HPDE6-E6E7 (cell line): Measurements from ENCODE around the gene HDGFL2.
"Not testable (repeated sequence)": the region's sequence is repeated elsewhere in the genome, so short reads cannot be mapped to it uniquely, and the experiment has no call there.

Experiments used
- DNase-seq: peaks from one replicate; pipeline ENCODE4 v3.0.0; 2011; ENCODE audit warnings: missing footprints; ENCODE audit errors: extremely low spot score

Gene HDGFL2

DNA sequence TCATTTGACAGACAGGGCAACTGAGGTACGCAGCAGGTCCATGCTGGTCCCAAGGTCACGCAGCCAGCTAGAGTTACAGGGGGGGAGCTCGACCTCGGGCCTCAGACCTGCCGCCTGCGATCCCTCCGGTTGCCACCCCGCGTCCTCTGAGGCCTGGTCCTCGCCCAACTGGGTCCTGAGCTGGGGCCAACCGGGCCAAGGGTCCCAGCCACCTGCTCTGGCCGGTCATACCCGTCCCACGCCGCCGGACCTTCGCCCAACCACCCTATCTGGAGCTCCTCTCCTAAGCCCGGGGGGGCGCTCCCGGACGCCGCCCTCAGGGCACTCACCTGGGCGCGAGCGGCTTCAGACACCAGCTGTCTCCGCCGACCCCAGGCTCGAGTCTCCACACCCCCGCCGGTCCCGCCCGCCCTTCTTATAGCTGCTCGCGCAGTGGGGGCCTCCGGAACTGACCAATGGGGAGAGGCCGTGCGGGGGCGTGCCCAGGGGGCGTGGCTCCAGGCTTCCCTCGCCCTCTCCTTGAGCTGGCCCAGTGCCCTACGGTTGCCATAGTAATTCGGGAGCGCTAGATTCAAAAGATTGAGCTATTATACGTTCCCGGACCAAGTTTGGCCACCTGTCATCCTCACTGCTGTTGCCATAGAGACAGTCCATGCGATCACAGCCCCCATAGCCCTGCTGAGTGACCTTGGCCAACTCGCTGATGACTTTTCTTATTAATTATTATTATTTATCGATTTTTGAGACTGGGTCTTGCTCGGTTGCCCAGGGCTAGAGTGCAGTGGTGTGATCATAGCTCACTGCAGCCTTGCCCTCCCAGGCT lies 63.0 kb downstream of the HDGFL2 start, which contains the start of gene PLIN5:
TSS of gene PLIN5 (minus strand) at position 389 of the 823 bp plus-strand sequence. CDS start 1,150 bp downstream, outside the sequence.
- DNase-seq, result no peak

DNA sequence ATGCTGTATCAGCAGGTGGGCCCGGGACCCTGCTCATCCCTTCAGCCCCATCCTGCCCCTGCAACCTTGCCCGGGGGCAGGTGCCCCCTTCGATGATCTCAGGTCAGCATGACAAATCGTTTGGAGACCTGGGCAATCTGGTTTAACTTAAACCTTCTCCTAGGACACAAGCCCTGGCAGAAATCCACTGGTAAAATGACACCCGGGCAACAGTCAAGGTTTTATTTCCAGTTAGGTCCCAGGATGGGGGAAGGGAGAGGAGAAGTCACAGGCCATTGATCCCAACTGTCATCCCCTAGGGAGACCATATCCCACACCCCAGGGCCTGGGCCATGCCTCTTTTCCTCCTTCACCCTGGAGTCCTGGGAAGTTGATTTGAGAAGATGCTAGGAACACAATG lies 64.7 kb downstream of the HDGFL2 start:
- no peak for DNase-seq

DNA sequence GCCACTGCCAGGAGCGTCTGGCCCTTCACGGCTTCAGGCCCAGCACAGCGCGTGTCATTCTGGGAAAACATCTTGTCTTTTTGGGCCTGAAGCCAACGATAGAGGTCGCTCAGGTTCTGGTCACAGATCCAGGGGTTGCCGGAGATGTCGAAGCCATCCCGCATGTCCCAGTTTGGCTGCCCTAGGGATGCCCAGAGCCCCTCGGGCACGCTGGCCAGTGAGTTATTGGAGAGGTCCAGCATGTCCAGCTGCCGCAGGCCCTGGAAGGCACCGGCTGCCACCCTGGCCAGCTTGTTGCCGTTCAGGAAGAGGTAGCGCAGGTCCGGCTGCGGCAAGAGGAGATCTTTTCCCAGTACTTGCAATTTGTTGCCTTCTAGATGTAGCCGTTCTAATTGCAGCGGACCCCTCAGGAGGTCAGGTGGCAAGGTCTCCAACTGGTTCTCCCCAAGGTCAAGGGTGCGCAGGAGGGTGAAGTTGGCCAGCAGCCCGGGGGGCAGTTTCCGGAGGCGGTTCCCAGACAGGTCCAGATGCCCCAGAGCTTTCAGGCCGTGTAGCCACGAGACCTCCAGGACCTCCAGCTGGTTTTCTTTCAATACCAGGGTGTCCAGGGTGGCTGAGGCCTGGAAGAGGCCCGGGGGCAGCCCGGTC lies 66.0 kb downstream of the HDGFL2 start:
- DNase-seq, result no peak

DNA sequence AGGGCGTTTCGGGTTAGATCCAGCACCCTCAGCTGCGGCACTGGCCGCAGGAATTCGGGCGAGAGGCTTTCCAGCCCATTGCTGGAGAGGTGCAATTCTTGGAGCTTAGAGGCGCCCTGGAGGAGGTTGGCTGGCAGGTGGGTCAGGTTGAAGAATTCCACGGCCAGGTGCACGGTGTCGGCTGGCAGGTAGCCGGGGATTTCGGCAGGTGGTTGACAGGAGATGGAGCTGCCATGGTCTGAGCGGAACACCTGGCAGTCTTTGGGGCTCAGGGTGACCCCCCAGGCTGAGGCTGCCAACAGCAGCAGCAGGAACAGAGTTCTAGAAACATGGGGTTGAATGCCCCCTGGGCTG lies 66.5 kb downstream of the HDGFL2 start:
- DNase-seq, result no peak

DNA sequence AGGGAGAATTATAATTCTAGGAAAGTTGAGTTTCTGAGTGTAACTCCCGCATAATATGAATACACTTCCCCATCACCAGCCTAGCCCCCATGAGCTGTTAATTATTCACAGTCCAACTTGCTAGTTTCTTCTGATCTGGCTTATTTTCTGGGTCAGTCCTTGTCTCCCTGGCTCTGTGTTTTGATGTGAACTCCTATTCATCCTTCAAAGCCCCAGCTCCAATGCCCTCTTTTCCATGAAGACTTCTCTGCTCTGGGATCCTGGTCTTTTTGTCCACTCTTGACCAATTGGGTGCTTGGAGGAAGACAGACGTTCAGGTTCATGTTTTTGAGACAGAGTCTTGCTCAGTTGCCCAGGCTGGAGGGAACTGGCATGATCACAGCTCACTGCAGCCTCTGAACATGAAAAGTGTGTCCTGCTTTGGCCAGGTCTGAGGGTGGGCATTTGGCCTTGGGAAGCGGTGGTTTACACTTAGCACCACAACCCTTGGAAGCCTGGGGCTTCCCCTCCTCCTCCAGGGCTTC lies 67.1 kb downstream of the HDGFL2 start:
- DNase-seq, result no peak

DNA sequence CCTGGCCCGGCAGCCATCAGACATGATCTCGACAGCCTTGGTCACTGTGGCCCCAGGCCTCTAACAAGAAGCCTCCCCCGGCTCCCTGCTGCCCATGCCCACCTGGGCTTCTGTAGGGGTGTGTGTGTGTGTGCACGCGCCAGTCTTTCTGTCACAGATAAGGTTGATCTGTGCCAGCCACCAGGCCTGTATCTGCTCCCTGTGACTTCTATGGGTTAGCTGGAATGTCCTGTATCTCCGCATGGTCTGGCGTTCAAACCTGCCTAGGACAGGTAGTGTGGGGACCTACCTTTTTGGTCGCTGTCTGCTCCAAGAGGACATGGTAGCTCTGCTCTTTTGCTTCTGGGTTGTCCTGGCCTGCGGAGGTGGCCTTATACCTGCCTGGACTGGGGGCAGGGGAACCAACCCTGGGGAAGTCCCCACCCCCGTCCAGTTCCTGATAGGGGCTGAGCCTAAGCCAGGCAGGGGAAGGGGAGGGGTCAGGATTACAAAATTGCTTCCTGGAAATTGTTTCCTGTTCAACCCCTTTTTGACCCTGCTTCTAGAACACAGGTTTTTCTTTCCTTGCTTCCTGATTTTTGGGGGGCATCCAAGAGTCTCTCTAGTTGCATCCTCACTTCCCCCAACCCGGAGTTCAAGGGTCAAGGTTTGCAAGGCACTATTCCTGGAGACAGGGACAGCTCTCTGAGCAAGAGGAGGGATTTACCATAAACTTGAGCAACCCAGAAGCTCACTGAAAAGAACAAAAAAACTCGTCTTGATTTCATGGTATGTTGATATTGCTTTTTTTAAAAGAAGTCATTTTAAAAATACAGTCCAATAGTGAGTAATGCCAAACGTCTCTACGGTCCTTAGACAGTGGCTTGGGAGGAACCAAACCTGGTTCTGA lies 67.8 kb downstream of the HDGFL2 start, which contains the start of gene LRG1:
TSS of gene LRG1 (minus strand) at position 344 of the 889 bp plus-strand sequence. CDS start at position 321, 23 bp downstream.
- DNase-seq, result no peak

DNA sequence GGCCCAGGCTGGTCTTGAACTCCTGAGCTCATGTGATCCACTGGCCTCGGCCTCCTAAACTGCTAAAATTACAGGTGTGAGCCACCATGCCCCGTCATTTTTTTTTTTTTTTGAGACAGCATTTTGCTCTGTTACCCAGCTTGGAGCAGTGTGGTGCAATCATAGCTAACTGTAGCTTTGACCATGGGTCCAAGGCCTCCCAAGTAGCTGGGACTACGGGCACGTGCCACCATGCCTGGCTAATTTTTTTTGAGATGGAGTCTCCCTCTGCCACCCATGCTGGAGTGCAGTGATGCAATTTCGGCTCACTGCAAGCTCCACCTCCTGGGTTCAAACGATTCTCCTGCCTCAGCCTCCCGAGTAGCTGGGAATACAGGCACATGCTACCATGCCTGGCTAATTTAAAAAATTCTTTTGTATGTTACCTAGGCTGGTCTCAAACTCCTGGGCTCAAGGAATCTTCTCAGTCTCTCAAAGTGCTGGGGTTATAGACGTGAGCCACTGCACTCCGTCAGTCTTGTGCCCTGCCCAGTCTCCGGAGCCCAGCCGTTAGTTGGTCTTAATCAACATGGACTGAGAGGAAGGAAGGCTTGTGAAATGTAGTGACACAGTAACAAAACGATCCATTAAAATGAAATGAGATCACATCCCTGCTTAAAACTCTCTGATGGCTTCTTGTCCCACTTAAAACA lies 69.2 kb downstream of the HDGFL2 start:
- no peak for DNase-seq

DNA sequence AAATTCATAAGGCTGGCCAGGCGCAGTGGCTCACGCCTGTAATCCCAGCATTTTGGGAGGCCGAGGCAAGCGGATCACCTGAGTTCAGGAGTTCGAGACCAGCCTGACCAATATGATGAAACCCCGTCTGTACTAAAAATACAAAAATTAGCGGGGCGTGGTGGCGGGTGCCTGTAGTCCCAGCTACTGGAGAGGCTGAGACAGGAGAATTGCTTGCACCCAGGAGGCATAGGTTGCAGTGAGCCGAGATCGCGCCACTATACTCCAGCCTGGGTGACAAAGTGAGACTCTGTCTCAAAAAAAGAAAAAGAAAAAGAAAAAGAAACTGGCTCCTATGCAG lies 69.7 kb downstream of the HDGFL2 start:
- DNase-seq, result not testable (repeated sequence)

DNA sequence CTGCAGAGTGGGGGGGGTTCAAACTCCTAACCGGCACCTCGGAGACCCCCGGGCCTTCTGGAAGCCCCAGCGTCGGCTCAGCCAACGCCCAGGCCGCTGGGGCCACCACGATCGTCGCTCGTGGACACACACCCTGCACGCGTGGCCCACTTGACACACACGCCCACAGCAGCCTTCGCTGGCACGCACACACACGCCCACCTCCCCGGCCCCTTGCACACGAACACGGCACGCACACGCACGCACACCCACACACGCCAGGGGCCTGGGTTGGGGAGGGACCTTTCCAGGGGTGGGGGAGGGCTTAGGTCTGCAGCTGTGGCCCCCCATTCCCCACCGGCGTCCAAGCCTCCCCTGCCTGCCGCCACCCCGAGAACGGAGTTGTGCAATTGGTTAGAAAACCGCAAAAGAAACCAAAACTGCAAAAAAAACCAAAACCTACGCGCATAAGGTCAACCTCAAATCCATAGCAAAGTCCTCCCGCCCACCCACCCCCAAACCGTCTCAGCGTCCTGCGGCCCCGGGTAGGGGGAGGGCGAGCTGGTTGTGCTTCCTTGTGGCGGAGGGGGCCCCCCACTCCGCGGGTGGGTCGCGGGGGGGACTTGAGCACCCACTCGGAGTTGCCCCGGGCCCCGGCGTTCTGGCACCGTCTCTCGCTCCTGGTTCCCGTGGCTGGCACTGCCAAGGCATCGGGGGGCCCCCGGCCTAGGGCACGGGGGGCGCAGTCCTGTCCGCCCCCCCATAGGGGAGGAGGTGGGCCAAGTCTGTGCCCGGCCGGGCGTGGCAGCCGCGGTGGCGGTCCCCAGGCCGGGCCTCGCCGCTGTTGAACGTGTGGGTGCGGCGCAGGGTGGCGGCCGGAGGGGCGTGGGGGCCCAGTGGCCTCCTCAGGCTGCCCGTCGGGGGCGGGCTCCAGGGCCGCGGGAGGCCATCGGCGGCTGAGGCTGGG lies 71.1 kb downstream of the HDGFL2 start:
- no peak for DNase-seq

DNA sequence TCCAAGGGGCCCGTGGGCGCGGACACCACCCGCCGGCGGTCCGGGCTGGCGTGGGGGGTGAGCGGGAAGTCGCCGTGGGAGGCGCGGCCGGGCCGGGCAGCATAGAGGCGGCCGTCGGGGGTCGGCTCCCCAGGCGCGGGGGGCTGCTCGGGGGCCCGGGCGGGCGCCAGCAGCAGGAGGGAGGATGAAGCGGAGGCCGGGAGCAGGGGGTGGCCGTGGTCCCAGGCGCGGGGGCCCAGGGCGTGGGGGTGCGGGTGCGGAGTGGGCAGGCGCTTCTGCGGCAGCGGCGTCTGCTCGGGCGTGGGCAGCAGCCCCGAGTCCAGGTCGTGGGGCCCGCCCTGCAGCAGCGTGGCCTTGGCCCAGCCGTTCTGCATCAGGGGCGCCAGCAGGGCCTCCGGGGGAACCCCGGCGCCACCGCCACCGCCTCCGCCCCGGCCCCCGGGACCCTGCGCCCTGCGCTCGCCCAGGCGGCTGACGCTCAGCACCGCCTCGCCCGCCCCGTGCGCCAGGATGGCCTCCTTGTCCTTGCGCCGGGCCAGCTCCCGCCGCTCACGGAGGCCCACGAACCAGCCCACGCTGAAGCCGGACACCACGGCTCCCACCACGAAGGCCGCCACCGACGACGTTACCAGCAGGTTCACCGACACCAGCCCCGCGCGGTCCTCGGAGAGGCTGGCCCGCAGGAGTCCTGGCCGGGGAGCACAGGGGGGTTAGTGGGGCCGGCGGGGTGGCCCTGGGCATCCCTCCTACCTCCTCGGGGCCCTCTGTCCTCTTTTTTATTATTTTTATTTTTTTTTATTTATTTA lies 71.9 kb downstream of the HDGFL2 start:
- DNase-seq, result no peak

DNA sequence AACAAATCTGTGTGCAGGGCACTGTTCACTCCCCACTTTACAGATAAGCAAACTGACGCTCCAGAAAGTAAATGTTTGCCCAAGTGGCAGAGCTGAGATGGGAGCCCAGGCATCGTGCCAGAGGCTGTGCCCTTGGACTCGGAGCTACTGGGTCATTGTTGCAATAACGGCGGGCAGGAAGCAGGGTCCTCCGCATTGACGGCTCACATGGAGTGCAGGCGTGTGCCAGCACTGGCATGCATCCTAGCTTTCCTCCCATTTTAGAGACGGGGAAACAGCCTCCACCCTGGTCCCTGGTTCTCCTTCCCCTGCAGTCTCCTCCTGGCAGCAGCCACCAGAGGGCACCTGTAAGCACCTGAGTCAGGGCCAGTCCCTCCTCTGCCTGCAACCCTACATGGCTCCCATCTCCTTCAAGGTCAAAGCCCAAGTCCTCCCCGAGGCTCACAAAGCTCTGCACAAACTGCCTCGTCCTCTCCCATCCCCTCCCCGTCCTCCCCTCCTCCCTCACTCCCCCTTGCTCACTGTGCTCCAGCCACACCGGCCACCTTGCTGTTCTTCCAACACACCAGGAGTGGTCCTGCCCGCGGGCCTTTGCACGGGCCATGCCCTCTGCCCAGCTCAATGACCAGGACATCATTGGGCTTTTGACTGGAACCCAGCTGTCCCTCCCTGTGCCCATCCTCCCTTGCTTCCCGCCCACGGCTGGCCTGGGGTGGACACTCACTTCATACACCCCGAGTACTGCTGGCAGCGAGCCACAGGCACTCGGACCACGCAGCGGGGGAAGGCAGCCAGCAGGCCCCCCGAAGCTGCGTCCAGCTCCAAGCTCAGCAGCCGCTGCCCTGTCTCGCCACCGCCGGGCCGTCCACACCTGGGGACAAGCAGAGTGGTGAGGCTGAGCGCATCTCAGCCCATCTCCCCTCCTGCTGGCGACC lies 75.5 kb downstream of the HDGFL2 start:
- no peak for DNase-seq

DNA sequence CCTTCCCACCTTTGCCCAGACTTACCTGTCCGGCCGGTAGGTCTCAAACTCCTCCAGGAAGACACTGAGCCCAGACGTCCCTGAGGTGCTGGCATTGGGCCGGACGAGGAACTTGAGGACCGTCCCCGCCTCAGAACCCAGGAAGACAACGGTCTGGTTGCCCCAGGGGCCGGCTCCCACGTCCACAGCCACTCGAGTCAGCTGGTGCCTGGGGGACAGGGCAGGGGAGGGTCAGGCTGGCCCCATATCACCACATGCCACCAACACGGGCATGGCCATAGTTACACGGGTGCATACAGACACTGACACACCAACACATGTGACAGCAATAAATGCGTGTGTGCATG lies 76.1 kb downstream of the HDGFL2 start:
- no peak for DNase-seq

DNA sequence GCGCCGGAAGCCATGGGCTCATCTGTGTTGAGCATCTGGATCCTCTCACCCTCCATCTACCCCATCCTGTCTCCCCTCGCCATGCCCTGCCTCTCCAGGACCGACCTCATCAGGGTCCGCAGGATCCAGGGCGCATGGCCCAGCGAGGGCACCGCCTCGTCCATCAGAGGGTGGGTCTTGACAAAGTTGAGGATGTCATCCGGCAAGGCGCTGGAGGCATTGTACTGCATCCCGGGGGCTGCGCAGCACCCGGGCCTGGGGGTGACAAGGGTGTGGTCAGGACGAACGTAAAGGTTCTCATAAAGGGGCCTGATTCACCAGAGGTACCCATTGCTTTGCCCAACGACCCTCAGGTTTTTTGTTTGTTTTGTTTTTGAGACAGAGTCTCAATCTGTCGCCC lies 77.9 kb downstream of the HDGFL2 start:
- no peak for DNase-seq

DNA sequence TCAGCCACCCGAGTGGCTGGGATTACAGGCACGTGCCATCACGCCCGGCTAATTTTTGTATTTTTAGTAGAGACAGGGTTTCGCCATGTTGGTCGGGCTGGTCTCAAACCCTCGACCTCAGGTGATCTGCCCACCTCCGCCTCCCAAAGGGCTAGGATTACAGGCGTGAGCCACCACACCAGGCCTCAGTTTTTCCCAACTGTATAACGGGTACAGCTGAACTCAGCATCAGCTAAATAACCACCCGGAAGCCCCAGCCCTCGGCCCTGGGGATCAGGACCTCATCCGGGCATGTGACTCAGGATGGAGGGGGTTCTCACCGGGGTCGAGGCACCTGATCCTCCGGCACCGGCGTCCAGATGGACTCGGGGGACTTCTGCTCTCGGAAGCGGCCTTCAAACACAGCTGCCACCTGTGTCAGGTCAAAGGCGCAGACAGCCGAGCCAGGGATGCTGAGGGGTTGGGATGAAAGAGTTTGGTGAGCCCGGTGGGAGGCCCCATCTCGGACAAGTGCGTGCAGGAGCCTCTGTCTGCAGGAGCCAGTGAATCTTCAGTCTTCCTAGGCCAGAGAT lies 78.5 kb downstream of the HDGFL2 start:
- no peak for DNase-seq
